A549 (cell line): ENCODE measurements around the gene PRRC2B. TPM values are rescaled to one million over a fixed set of nuclear protein-coding genes. Genes with fewer than 3 reads are reported as not detected.

Experiments
- ATAC-seq, 2 experiments: fragments of 200-7000 bp in 1 of 2; fragments of >200 bp in 1 of 2; cut with Nextera tagmentation in 1 of 2; cut with Tn5 transposase in 1 of 2; 3 replicates each; pipeline versions ENCODE4 v1.8.0 to v1.9.1; 2018 to 2020; ENCODE audit warnings: mild to moderate bottlenecking in 1 of 2, moderate library complexity in 1 of 2
- CTCF ChIA-PET: fragments of 300-600 bp; sonication (Branson Sonifier 250); formaldehyde crosslinking; extraction: SDS; loops from one replicate; lab custom pipeline; 2021; ENCODE audit warnings: antibody characterized with exemption, inconsistent platforms; lab: Yijun Ruan, JAX
- POLR2A ChIA-PET: fragments of 350-600 bp; formaldehyde crosslinking; extraction: SDS; loops from one replicate; lab custom pipeline; 2021; ENCODE audit warnings: antibody characterized with exemption, inconsistent platforms; lab: Yijun Ruan, JAX
- DNase-seq, 2 experiments: peaks; one replicate each; pipeline versions ENCODE4 v3.0.0 to v3.0.0-alpha.2; 2011 to 2016; ENCODE audit warnings: low read depth in 1 of 2, low spot score in 1 of 2
- FAIRE-seq: peaks from 2 replicates; lab custom pipeline; 2011; peaks lifted over from hg19 to GRCh38; lab: Jason Lieb, UNC
- H3K27ac ChIP-seq, 2 experiments: fragments of >200 bp; sonication (Bioruptor Twin); formaldehyde crosslinking; 3 replicates each; pipeline ENCODE4 v1.5.1; 2016 to 2017
- H3K4me1 ChIP-seq: fragments of >200 bp; sonication (Bioruptor Twin); formaldehyde crosslinking; 3 replicates; pipeline ENCODE4 v1.6.1; 2016
- H3K4me2 ChIP-seq: fragments of >200 bp; sonication (Bioruptor Twin); formaldehyde crosslinking; 3 replicates; pipeline ENCODE4 v1.6.1; 2016
- H3K4me3 ChIP-seq: fragments of >200 bp; sonication (Bioruptor Twin); formaldehyde crosslinking; 3 replicates; pipeline ENCODE4 v1.5.1; 2016
- H3K9me3 ChIP-seq: fragments of >200 bp; sonication (Bioruptor Twin); formaldehyde crosslinking; 3 replicates; pipeline ENCODE4 v1.6.1; 2016
- BHLHE40 ChIP-seq: IDR thresholded peaks from 2 replicates; pipeline ENCODE4 v1.6.1; 2012; ENCODE audit warnings: low read depth, low read length, inconsistent platforms
- CBX2 ChIP-seq: fragments of 200-600 bp; sonication (generic); IDR thresholded peaks from 2 replicates; pipeline ENCODE4 v1.6.1; 2016; ENCODE audit warnings: low read depth, mild to moderate bottlenecking, borderline replicate concordance
- CBX8 ChIP-seq: fragments of 200-600 bp; sonication (generic); IDR thresholded peaks from 2 replicates; pipeline ENCODE4 v1.6.1; 2016
- CHD2 ChIP-seq: fragments of 150-350 bp; IDR thresholded peaks from 2 replicates; pipeline ENCODE4 v1.6.1; 2014; ENCODE audit warnings: low read length; ENCODE audit not compliant: partially characterized antibody
- EHF ChIP-seq: fragments of 250-450 bp; sonication (Bioruptor Pico); IDR thresholded peaks from 2 replicates; pipeline ENCODE4 v1.5.0; 2020; ENCODE audit warnings: mild to moderate bottlenecking
- EP300 ChIP-seq, 2 experiments: fragments of >200 bp; sonication (Bioruptor Twin); formaldehyde crosslinking; IDR thresholded peaks; 2 replicates in 1 of 2; 3 replicates in 1 of 2; pipeline ENCODE4 v1.6.1; 2016 to 2017
- ESRRA ChIP-seq: fragments of 150-350 bp; IDR thresholded peaks from 2 replicates; pipeline ENCODE4 v1.6.1; 2014; ENCODE audit warnings: mild to moderate bottlenecking, low read length, borderline replicate concordance
- GATA3 ChIP-seq: IDR thresholded peaks from 2 replicates; pipeline ENCODE4 v1.6.1; 2012; ENCODE audit warnings: borderline replicate concordance
- HDAC2 ChIP-seq: fragments of 200-600 bp; sonication (generic); IDR thresholded peaks from 2 replicates; pipeline ENCODE4 v1.6.1; 2016
- HOXB13 ChIP-seq: fragments of 250-450 bp; sonication (Bioruptor Pico); IDR thresholded peaks from 2 replicates; pipeline ENCODE4 v1.5.0; 2020; ENCODE audit warnings: low read depth, mild to moderate bottlenecking, moderate library complexity
- HOXB5 ChIP-seq: fragments of 250-450 bp; sonication (Bioruptor Pico); IDR thresholded peaks from 2 replicates; pipeline ENCODE4 v1.5.0; 2020; ENCODE audit warnings: mild to moderate bottlenecking, moderate library complexity
- JUN ChIP-seq, 2 experiments: fragments of >200 bp; sonication (Bioruptor Twin); formaldehyde crosslinking; IDR thresholded peaks; 2 replicates in 1 of 2; 3 replicates in 1 of 2; pipeline ENCODE4 v1.6.1; 2016 to 2017
- JUNB ChIP-seq: fragments of >200 bp; sonication (Bioruptor Twin); formaldehyde crosslinking; IDR thresholded peaks from 2 replicates; pipeline ENCODE4 v1.6.1; 2016
- KDM1A ChIP-seq: fragments of 200-600 bp; sonication (generic); IDR thresholded peaks from 2 replicates; pipeline ENCODE4 v1.6.1; 2016; ENCODE audit warnings: low read depth, mild to moderate bottlenecking
- KDM5A ChIP-seq: fragments of 200-600 bp; sonication (generic); IDR thresholded peaks from 2 replicates; pipeline ENCODE4 v1.6.1; 2016; ENCODE audit warnings: antibody characterized with exemption, mild to moderate bottlenecking
- MAFK ChIP-seq: fragments of 450-650 bp; IDR thresholded peaks from 2 replicates; pipeline ENCODE4 v1.6.1; 2014; ENCODE audit not compliant: partially characterized antibody
- NFE2L2 ChIP-seq: fragments of 150-350 bp; conservative IDR thresholded peaks from 2 replicates; pipeline ENCODE4 v1.6.1; 2014; ENCODE audit warnings: low read length
- NR3C1 ChIP-seq: fragments of >200 bp; sonication (Bioruptor Twin); formaldehyde crosslinking; IDR thresholded peaks from 3 replicates; pipeline ENCODE4 v1.6.1; 2017
- PHF8 ChIP-seq: fragments of 200-600 bp; sonication (generic); IDR thresholded peaks from 2 replicates; pipeline ENCODE4 v1.6.1; 2016; ENCODE audit warnings: low read depth, mild to moderate bottlenecking, antibody characterized with exemption, moderate library complexity, borderline replicate concordance
- POLR2A ChIP-seq: IDR thresholded peaks from 2 replicates; pipeline ENCODE4 v1.6.1; 2012; ENCODE audit warnings: mild to moderate bottlenecking, low read length
- POLR2AphosphoS2 ChIP-seq: conservative IDR thresholded peaks from 2 replicates; pipeline ENCODE4 v1.6.1; 2012; ENCODE audit warnings: low read length, improper control_type of control experiment, inconsistent platforms
- RCOR1 ChIP-seq: fragments of 150-350 bp; IDR thresholded peaks from 2 replicates; pipeline ENCODE4 v1.6.1; 2014; ENCODE audit warnings: antibody characterized with exemption, low read length, low read depth
- TP53 ChIP-seq: fragments of 250-450 bp; sonication (Bioruptor Pico); IDR thresholded peaks from 2 replicates; pipeline ENCODE4 v1.5.0; 2021; ENCODE audit warnings: mild to moderate bottlenecking, moderate library complexity
- ZC3H11A ChIP-seq: fragments of 450-650 bp; IDR thresholded peaks from 2 replicates; pipeline ENCODE4 v1.6.1; 2014; ENCODE audit warnings: antibody characterized with exemption, mild to moderate bottlenecking
- ZFP36 ChIP-seq: fragments of 450-650 bp; IDR thresholded peaks from 2 replicates; pipeline ENCODE4 v1.6.1; 2014; ENCODE audit warnings: borderline replicate concordance; ENCODE audit not compliant: partially characterized antibody
- WGBS: methylation state at CpG from one replicate; pipeline ENCODE4 v1.1.6; 2017; ENCODE audit errors: missing lambda C conversion rate; 5-methylcytosine and 5-hydroxymethylcytosine counted together
- polyA plus RNA-seq, 4 experiments: library from polyadenylated mRNA; depleted of rRNA in 3 of 4; stranded (reverse); fragments of >200 nt; fragmentation: RNase III in 1 of 4; extraction: RNeasy Plus Mini Kit Qiagen cat#74134 plus additional on column Dnase treatment in 1 of 4; gene quantifications; 2 replicates in 3 of 4; 3 replicates in 1 of 4; pipeline ENCODE4 v1.2.3, GENCODE V29; 2011 to 2017
- TF ChIP-seq, protein P1 (sequence below): fragments of >200 bp; sonication (Bioruptor Twin); formaldehyde crosslinking; IDR thresholded peaks from 2 replicates; pipeline ENCODE4 v1.6.1; 2016
- TF ChIP-seq, protein P2 (sequence below): fragments of >200 bp; sonication (Bioruptor Twin); formaldehyde crosslinking; IDR thresholded peaks from 3 replicates; pipeline ENCODE4 v1.5.1; 2016
- TF ChIP-seq, protein P3 (sequence below): IDR thresholded peaks from 2 replicates; pipeline ENCODE4 v1.6.1; 2012; ENCODE audit warnings: low read depth, borderline replicate concordance

Gene PRRC2B
- polyA plus RNA-seq, 2 of the 4 experiments (the other 2 are of a cell fraction), result 35.6 to 47.3 TPM

DNA sequence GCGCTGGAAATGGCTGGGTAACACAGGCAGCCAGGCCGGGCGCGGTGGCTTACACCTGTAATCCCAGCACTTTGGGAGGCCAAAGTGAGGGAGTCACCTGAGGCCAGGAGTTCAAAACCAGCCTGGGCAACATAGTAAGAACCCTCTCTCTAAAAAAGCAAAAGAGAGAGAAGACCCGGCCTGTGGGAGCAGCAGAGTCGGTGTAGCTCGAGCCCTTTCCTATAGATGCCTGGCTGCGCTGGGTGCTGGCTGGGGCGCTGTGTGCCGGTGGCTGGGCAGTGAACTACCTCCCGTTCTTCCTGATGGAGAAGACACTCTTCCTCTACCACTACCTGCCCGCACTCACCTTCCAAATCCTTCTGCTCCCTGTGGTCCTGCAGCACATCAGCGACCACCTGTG, 127.9 kb downstream of the PRRC2B start:
- TF ChIP-seq, protein P1, sequence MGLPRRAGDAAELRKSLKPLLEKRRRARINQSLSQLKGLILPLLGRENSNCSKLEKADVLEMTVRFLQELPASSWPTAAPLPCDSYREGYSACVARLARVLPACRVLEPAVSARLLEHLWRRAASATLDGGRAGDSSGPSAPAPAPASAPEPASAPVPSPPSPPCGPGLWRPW, result no peak
- TF ChIP-seq HOXB5 (no peak), GATA3 (no peak), KDM5A (no peak), TP53 (CRISPR knock-in tag) (no peak), ZC3H11A (no peak), CBX8 (no peak), CHD2 (no peak), MAFK (no peak), RCOR1 (no peak), EP300 (IDR thresholded peaks at IDR 0.05) (no peak), POLR2A (no peak), ESRRA (no peak), NR3C1 (no peak), ZFP36 (no peak), NFE2L2 (no peak), HOXB13 (CRISPR knock-in tag) (no peak), BHLHE40 (no peak), PHF8 (no peak)
- H3K4me2 ChIP-seq, result no peak overlapping the region
- FAIRE-seq, result no peak
- H3K27ac ChIP-seq, result no peak overlapping the region
- no peak; a peak in 1 of 6 replicates for ATAC-seq
- no peaks in the 10 kb centered on the region for H3K9me3 ChIP-seq
- WGBS, result 96% methylated on average over 13 of the region's 13 CpGs
- H3K4me3 ChIP-seq, result no peak overlapping the region
- no peak for DNase-seq
- H3K4me1 ChIP-seq, result no peaks in the 10 kb centered on the region
- CTCF ChIA-PET, result no interaction called here
- POLR2A ChIA-PET, result no interaction called here

DNA sequence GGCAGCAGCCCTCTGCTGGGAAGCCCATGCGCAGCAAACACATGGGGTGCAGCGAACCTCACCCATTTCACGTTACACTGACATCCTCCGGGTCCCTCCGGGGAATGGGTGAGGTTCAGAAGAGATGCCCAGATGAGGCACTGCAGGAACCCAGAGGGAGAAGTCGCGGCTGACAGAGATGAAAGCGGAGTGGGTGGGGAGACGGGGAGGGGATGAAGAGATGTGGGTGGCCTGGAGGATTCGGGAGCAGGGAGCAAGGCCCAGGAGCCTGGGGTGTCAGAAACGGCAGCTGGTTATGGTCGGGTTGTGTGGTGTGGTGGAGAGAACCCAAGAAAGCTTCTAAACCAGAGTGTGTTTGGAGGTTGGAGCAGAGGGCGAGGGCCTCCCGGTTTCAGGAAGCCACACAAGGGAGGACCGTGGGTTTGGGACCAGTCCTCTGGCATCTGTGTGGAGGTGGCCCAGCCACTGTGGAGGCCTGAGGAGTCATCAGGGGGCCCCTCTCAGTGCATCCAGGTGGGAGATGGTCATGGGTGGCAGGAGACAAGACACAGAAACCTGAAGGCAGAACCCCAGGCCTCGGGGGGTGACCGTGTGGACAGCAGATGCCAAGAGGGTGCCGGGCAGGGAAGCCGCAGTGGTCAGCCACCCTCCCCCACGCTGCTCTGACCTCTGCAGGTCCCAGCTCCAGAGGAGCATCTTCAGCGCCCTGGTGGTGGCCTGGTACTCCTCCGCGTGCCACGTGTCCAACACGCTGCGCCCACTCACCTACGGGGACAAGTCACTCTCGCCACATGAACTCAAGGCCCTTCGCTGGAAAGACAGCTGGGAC, 128.6 kb downstream of the PRRC2B start:
- DNase-seq, result no peak
- CTCF ChIA-PET, result interaction anchor here (0.7 to 1.1 kb wide), 2 partner anchors 130 to 225 kb away, joined by 3 to 4 read pairs; no protein-coding TSS in a partner anchor
- Histone ChIP-seq H3K9me3 (no peaks in the 10 kb centered on the region), H3K4me3 (no peak overlapping the region), H3K4me1 (no peaks in the 10 kb centered on the region)
- WGBS, result 92% methylated on average over 28 of the region's 29 CpGs
- TF ChIP-seq JUN (IDR thresholded peaks at IDR 0.05) (no peak), MAFK (no peak), POLR2AphosphoS2 (no peak), NFE2L2 (no peak), CBX2 (no peak), NR3C1 (no peak), KDM1A (no peak), JUNB (no peak), TP53 (CRISPR knock-in tag) (no peak), EHF (no peak), HDAC2 (no peak), PHF8 (no peak)
- TF ChIP-seq, protein P2, sequence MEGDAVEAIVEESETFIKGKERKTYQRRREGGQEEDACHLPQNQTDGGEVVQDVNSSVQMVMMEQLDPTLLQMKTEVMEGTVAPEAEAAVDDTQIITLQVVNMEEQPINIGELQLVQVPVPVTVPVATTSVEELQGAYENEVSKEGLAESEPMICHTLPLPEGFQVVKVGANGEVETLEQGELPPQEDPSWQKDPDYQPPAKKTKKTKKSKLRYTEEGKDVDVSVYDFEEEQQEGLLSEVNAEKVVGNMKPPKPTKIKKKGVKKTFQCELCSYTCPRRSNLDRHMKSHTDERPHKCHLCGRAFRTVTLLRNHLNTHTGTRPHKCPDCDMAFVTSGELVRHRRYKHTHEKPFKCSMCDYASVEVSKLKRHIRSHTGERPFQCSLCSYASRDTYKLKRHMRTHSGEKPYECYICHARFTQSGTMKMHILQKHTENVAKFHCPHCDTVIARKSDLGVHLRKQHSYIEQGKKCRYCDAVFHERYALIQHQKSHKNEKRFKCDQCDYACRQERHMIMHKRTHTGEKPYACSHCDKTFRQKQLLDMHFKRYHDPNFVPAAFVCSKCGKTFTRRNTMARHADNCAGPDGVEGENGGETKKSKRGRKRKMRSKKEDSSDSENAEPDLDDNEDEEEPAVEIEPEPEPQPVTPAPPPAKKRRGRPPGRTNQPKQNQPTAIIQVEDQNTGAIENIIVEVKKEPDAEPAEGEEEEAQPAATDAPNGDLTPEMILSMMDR, result no peak
- TF ChIP-seq, protein P3, sequence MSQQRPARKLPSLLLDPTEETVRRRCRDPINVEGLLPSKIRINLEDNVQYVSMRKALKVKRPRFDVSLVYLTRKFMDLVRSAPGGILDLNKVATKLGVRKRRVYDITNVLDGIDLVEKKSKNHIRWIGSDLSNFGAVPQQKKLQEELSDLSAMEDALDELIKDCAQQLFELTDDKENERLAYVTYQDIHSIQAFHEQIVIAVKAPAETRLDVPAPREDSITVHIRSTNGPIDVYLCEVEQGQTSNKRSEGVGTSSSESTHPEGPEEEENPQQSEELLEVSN, result no peak
- TF ChIP-seq, all 56 proteins: peak for 0
- FAIRE-seq (no peak), ATAC-seq (no peak)
- H3K4me2 ChIP-seq, result no peak overlapping the region
- H3K27ac ChIP-seq, result no peak overlapping the region
- POLR2A ChIA-PET, result no interaction called here
